GM19193 (cell line): ENCODE data around the gene RANBP9.

Experiments
- POLR2A ChIP-seq: IDR thresholded peaks from 4 replicates; pipeline ENCODE4 v1.6.1; 2011; ENCODE audit not compliant: insufficient read depth, insufficient read length; ENCODE audit errors: extremely low read depth

RANBP9 gene

GRCh38 chr6:13613029-13613594 is 98.5 kb downstream of the RANBP9 start:
- TF ChIP-seq POLR2A = no peak

GRCh38 chr6:13611715-13612114 is 99.9 kb downstream of the RANBP9 start:
- no peak for TF ChIP-seq POLR2A

- TF ChIP-seq POLR2A = no peak
Measured at GRCh38 chr6:13605634-13606033, 106.0 kb downstream of the RANBP9 start.

- TF ChIP-seq POLR2A = no peak
Measured at GRCh38 chr6:13604546-13605416, 106.9 kb downstream of the RANBP9 start.

- TF ChIP-seq POLR2A = no peak
Measured at GRCh38 chr6:13604135-13604534, 107.5 kb downstream of the RANBP9 start.

GRCh38 chr6:13600036-13600435 is 111.6 kb downstream of the RANBP9 start:
- no peak for TF ChIP-seq POLR2A

- no peak for TF ChIP-seq POLR2A
Measured at GRCh38 chr6:13597073-13597472, 114.6 kb downstream of the RANBP9 start.

GRCh38 chr6:13593720-13594119 is 117.9 kb downstream of the RANBP9 start:
- TF ChIP-seq POLR2A = no peak

- no peak for TF ChIP-seq POLR2A
Measured at GRCh38 chr6:13593103-13593502, 118.5 kb downstream of the RANBP9 start.

- TF ChIP-seq POLR2A = no peak
Measured at GRCh38 chr6:13591205-13591921, 120.3 kb downstream of the RANBP9 start.

- no peak for TF ChIP-seq POLR2A
Measured at GRCh38 chr6:13590574-13591153, 121.0 kb downstream of the RANBP9 start.

GRCh38 chr6:13589801-13590200 is 121.8 kb downstream of the RANBP9 start:
- no peak for TF ChIP-seq POLR2A

- TF ChIP-seq POLR2A = no peak
Measured at GRCh38 chr6:13586603-13587542, 124.8 kb downstream of the RANBP9 start.

- TF ChIP-seq POLR2A = no peak
Measured at GRCh38 chr6:13581700-13582229, 129.9 kb downstream of the RANBP9 start.
